Spinal cord (tissue), 10 donors: ENCODE measurements around the gene CRYGB. TPM values are rescaled to one million over a fixed set of nuclear protein-coding genes. Genes with fewer than 3 reads are reported as not detected.
A peak's percentile ranks its signal among the peaks of the same experiment; 100 is the strongest.

Source experiments
- DNase-seq, 6 donors: peaks; one replicate each; pipeline versions ENCODE4 v3.0.0 to v3.0.0-alpha.2; 2013 to 2015; ENCODE audit warnings: low spot score in 6 of 6, low read depth in 4 of 6
- H3K27ac ChIP-seq: one replicate; pipeline ENCODE4 v1.5.1; 2013; ENCODE audit warnings: low read depth, low read length, control low read depth
- H3K27me3 ChIP-seq: one replicate; pipeline ENCODE4 v1.6.1; 2013; ENCODE audit warnings: low read length; ENCODE audit not compliant: control insufficient read depth, insufficient read depth
- H3K36me3 ChIP-seq: one replicate; pipeline ENCODE4 v1.6.1; 2013; ENCODE audit warnings: low read length; ENCODE audit not compliant: control insufficient read depth, insufficient read depth
- H3K4me1 ChIP-seq: one replicate; pipeline ENCODE4 v1.6.1; 2013; ENCODE audit warnings: low read length; ENCODE audit not compliant: control insufficient read depth, insufficient read depth
- H3K4me3 ChIP-seq: one replicate; pipeline ENCODE4 v1.5.1; 2013; ENCODE audit warnings: low read depth, low read length, control low read depth
- H3K9me3 ChIP-seq: one replicate; pipeline ENCODE4 v1.6.1; 2013; ENCODE audit warnings: low read length; ENCODE audit not compliant: control insufficient read depth, insufficient read depth
- WGBS: methylation state at CpG from one replicate; pipeline ENCODE4 v1.1.5; 2013; ENCODE audit warnings: missing lambda C conversion rate; ENCODE audit not compliant: insufficient coverage; 5-methylcytosine and 5-hydroxymethylcytosine counted together
- long read RNA-seq, 4 donors: transcript quantifications; one replicate each; lab custom pipeline, GENCODE V29; 2026
- polyA plus RNA-seq, 2 donors: library from polyadenylated mRNA; unstranded; fragments of 120-200 nt; gene quantifications; one replicate each; pipeline ENCODE4 v1.2.1, GENCODE V29; 2013; ENCODE audit not compliant: insufficient read length in 2 of 2
- total RNA-seq, 2 donors: library from RNA; depleted of rRNA in 1 of 2; stranded (reverse); fragments of 120-200 nt in 1 of 2; fragments of >200 nt in 1 of 2; gene quantifications; one replicate each; pipeline versions ENCODE4 v1.2.3 to v1.2.4, GENCODE V29; 2013 to 2014
- donor health status: healthy.

CRYGB gene, protein sequence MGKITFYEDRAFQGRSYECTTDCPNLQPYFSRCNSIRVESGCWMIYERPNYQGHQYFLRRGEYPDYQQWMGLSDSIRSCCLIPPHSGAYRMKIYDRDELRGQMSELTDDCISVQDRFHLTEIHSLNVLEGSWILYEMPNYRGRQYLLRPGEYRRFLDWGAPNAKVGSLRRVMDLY
- not detected for total RNA-seq
- polyA plus RNA-seq: not detected
- long read RNA-seq, donor 1: 0 reads
- long read RNA-seq, donor 2: 0 reads
- long read RNA-seq, donor 3: 0 reads
- long read RNA-seq, donor 4: 0 reads

- Histone ChIP-seq H3K27ac (no peak within 1 kb of the TSS), H3K9me3 (no peaks in the 10 kb centered on the region), H3K4me3 (no peak within 1 kb of the TSS), H3K4me1 (peaks cover 2% of the 10 kb centered on the region), H3K27me3 (no peaks in the 10 kb centered on the region), H3K36me3 (no peaks in the 10 kb centered on the region)
- 76% methylated on average over 3 of the region's 6 CpGs for WGBS
- DNase-seq: no peak
Observed at GRCh38 chr2:208146006-208146405, at the start of gene CRYGB. Gene CRYGB (minus strand): TSS chr2:208146158. CDS start chr2:208146120, 38 bp downstream.

GRCh38 chr2:208195531-208195930, 49.6 kb upstream of the CRYGB start:
- H3K27me3 ChIP-seq: no peaks in the 10 kb centered on the region
- H3K9me3 ChIP-seq: no peaks in the 10 kb centered on the region
- no peaks in the 10 kb centered on the region for H3K4me1 ChIP-seq
- no peak overlapping the region for H3K27ac ChIP-seq
- no peak overlapping the region for H3K4me3 ChIP-seq
- DNase-seq: no peak
- 89% methylated on average over 3 of the region's 3 CpGs for WGBS
- H3K36me3 ChIP-seq: no peaks in the 10 kb centered on the region

DNA sequence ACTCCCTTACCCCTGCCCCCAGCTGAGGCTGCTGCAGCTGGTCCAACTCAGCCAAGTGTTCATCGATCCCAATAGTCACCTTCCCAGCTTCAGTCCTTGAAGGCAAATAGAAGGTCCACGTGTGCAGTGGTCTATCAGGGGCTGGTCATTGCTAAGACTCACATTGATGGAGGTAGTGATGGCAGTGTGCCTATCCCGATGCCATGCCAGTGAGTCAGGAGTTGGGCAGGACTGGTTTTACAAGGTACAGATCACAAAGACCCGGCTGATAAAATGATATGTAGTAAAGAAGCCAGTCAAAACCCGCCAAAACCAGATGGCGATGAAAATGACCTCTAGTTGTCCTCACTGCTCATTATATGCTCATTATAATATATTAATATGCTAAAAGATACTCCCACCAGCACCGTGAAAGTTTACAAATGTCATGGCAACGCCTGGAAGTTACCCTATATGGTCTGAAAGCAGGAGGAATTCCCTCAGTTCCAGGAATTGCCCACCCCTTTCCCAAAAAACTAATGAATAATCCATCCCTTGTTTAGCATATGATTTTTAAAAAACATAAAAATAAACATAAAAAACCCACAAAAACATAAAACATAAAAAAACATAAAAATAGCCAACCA, 46.8 kb upstream of the CRYGB start:
- H3K27ac ChIP-seq: no peak overlapping the region
- no peak overlapping the region for H3K4me3 ChIP-seq
- WGBS: 89% methylated on average over 5 of the region's 8 CpGs

DNA sequence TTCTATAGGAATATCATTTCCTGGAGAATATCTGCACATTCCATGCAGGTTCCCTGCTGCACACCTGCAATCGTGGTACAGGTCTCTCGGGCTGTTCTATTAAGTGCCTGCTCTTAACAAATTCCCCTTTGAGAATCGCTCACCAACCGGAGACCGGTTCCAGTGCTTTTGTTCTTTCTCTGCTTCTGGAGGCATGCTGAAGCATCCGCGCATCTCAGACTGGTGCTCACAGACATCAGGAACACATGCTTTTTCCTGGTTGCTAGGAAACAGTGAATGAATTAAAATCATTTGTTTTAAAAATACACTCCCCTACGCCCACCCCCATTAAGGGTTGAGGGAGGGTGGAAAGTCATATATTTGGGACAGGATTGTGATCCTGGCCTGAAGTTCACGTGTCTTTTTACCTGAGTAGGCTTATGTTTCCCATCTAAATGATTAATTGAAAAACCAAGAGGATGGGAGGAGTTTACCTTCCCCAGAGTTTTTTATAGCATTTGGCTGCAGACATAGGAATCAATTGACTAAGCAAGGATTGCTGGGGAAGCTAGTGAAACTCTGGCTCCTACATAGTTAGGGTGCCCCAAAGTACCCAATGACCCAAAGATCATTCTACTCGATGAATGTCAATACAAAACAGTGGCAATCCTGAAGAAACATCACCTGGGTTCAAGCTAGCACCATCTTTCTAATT, 44.0 kb upstream of the CRYGB start, which contains the start of gene C2orf80:
C2orf80 (minus strand) TSS at position 221 of the 694 bp plus-strand sequence. CDS start 3,044 bp downstream, outside the sequence.
- peak within 1 kb of the TSS; percentile 16 for H3K4me3 ChIP-seq
- no peaks in the 10 kb centered on the region for H3K9me3 ChIP-seq
- no peaks in the 10 kb centered on the region for H3K27me3 ChIP-seq
- DNase-seq: peak; percentile 56 to 97 (median 76)
- WGBS: 7% methylated on average over 6 of the region's 10 CpGs
- H3K4me1 ChIP-seq: peaks cover 10% of the 10 kb centered on the region
- H3K27ac ChIP-seq: peak within 1 kb of the TSS; percentile 70
- H3K36me3 ChIP-seq: no peaks in the 10 kb centered on the region

More for the DNA sequence above, 46.8 kb upstream of the CRYGB start:
- Histone ChIP-seq H3K36me3 (no peaks in the 10 kb centered on the region), H3K4me1 (peaks cover 4% of the 10 kb centered on the region), H3K27me3 (no peaks in the 10 kb centered on the region), H3K9me3 (no peaks in the 10 kb centered on the region)
- DNase-seq: no peak

- Histone ChIP-seq H3K4me1 (peaks cover 10% of the 10 kb centered on the region), H3K27me3 (no peaks in the 10 kb centered on the region), H3K9me3 (no peaks in the 10 kb centered on the region), H3K27ac (peak overlapping the region; percentile 70), H3K4me3 (peak overlapping the region; percentile 16), H3K36me3 (no peaks in the 10 kb centered on the region)
- peak; percentile 43 to 81 (median 57) for DNase-seq
- 20% methylated on average over 1 of the region's 5 CpGs for WGBS
Observed at GRCh38 chr2:208189069-208189809, 43.3 kb upstream of the CRYGB start.

- Histone ChIP-seq H3K4me1 (peaks cover 17% of the 10 kb centered on the region), H3K27me3 (no peaks in the 10 kb centered on the region), H3K4me3 (no peak overlapping the region), H3K9me3 (no peaks in the 10 kb centered on the region), H3K36me3 (no peaks in the 10 kb centered on the region), H3K27ac (peak overlapping the region; percentile 7)
- DNase-seq: peak in 1 of 6 donors; percentile 59
- 83% methylated on average over 1 of the region's 2 CpGs for WGBS
Observed at GRCh38 chr2:208186893-208187292, 40.9 kb upstream of the CRYGB start.

- no peak overlapping the region for H3K27ac ChIP-seq
- no peak overlapping the region for H3K4me3 ChIP-seq
- no peaks in the 10 kb centered on the region for H3K9me3 ChIP-seq
- no peaks in the 10 kb centered on the region for H3K36me3 ChIP-seq
- no peaks in the 10 kb centered on the region for H3K27me3 ChIP-seq
- peak in 1 of 6 donors; percentile 35 for DNase-seq
- H3K4me1 ChIP-seq: peaks cover 17% of the 10 kb centered on the region
- 33% methylated on average over 4 of the region's 5 CpGs for WGBS
Observed at GRCh38 chr2:208186465-208186864, 40.5 kb upstream of the CRYGB start.

DNA sequence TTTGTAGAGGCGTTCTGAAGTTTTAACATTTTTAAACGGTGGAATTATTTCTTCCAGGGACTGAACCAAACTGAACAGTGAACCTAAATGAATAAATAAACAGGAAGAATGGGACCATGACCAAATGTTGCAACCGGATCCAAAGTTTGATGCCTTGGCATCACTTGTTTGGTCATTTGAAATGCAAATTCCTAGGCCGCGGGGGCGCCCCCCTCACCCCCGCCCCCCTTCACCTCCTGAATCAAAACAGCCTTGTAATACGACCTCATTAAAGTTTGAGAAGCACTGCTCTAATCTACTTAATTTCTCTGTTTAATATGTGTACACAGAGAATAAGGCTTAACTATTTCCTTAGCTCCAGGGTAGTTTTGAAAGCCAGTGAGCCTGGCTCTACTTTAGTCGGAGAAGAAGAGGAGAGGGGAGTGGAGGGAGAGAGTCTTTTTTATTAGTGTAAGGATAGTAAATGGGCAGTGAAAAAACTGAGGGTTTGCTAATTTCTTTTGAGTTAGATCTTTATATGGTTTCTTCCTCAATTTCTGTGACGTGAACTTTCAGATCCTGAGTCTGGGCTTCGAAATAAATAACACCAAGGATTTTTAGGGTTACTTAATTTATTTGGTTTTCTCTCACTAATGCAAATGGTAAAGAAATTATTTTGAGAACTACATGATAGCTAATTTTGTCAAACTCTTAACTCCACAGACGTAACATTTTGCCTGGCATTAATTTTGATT, 38.2 kb upstream of the CRYGB start:
- H3K4me1 ChIP-seq: peaks cover 17% of the 10 kb centered on the region
- peak in 2 of 6 donors; percentile 65 to 66 for DNase-seq
- H3K4me3 ChIP-seq: no peak overlapping the region
- no peaks in the 10 kb centered on the region for H3K27me3 ChIP-seq
- WGBS: 2% methylated on average over 5 of the region's 12 CpGs
- peak overlapping the region; percentile 43 for H3K27ac ChIP-seq
- no peaks in the 10 kb centered on the region for H3K9me3 ChIP-seq
- H3K36me3 ChIP-seq: peaks cover 2% of the 10 kb centered on the region

DNA sequence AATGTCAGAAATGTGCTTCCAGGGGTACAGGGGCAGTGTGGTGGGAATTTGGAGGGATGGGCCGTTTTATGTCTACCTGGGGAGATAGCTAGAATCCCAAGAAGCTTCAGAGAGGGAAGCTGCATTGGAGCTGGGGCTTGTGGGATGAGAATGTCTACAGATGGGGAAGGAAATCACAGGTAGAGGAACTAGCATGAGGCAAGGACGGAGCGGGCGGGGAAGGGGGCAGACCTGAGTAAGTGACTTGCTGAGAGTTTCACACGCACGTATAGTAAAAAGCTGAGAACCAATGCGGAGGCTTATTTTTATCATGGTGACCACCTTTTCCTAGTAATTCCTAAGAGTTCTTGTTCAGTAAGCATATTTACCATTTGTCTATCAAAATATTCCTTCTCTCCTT, 37.6 kb upstream of the CRYGB start:
- Histone ChIP-seq H3K36me3 (peaks cover 2% of the 10 kb centered on the region), H3K4me1 (peaks cover 13% of the 10 kb centered on the region), H3K9me3 (no peaks in the 10 kb centered on the region), H3K27ac (no peak overlapping the region), H3K4me3 (no peak overlapping the region), H3K27me3 (no peaks in the 10 kb centered on the region)
- DNase-seq: no peak
- WGBS: 32% methylated on average over 4 of the region's 7 CpGs
